Caco-2 (cell line): Measurements from ENCODE around the gene GPR37L1. TPM values are rescaled to one million over a fixed set of nuclear protein-coding genes. Genes with fewer than 3 reads are reported as not detected.
A peak's percentile ranks its signal among the peaks of the same experiment; 100 is the strongest.

Experiments used
- BruUV-seq: library from RNA; stranded (reverse); fragments of 400-500 nt; replicated peaks from 2 replicates; lab custom pipeline; 2021; lab: Mats Ljungman, UMichigan
- CTCF ChIA-PET: fragments of 300-600 bp; sonication (Branson Sonifier 250); formaldehyde crosslinking; loops from one replicate; lab custom pipeline; 2022; ENCODE audit warnings: antibody characterized with exemption; lab: Charles Lee
- POLR2A ChIA-PET: fragments of 300-600 bp; sonication (Branson Sonifier 250); formaldehyde crosslinking; loops from one replicate; lab custom pipeline; 2022; ENCODE audit warnings: antibody characterized with exemption; lab: Charles Lee
- DNase-seq, 2 experiments: peaks; one replicate each; pipeline versions ENCODE4 v3.0.0 to v3.0.0-alpha.2; 2020 to 2022
- H3K27me3 ChIP-seq: replicated peaks from 2 replicates; pipeline ENCODE4 v1.6.0; 2011; ENCODE audit warnings: low read length; ENCODE audit not compliant: control insufficient read depth, insufficient read depth
- H3K36me3 ChIP-seq: 2 replicates; pipeline ENCODE4 v1.5.1; 2011; ENCODE audit warnings: low read length; ENCODE audit not compliant: control insufficient read depth, insufficient read depth
- H3K4me1 ChIP-seq: fragments of 250-450 bp; sonication (Bioruptor Pico); 2 replicates; pipeline ENCODE4 v1.5.1; 2020; ENCODE audit warnings: mild to moderate bottlenecking
- H3K4me3 ChIP-seq: 2 replicates; pipeline ENCODE4 v1.5.1; 2011; ENCODE audit warnings: low read depth, mild to moderate bottlenecking, control low read depth, low read length
- H3K9me3 ChIP-seq: fragments of 250-450 bp; sonication (Bioruptor Pico); 2 replicates; pipeline ENCODE4 v1.5.1; 2020; ENCODE audit warnings: mild to moderate bottlenecking, moderate library complexity
- H3K27ac Mint-ChIP-seq: one replicate; pipeline ENCODE4 v1.8.0; 2022; ENCODE audit warnings: mixed read lengths; ENCODE audit not compliant: unreplicated experiment
- H3K27me3 Mint-ChIP-seq: one replicate; pipeline ENCODE4 v1.8.0; 2022; ENCODE audit warnings: mixed read lengths; ENCODE audit not compliant: insufficient read depth, unreplicated experiment
- H3K36me3 Mint-ChIP-seq: one replicate; pipeline ENCODE4 v1.8.0; 2022; ENCODE audit warnings: mild to moderate bottlenecking, mixed read lengths; ENCODE audit not compliant: insufficient read depth, unreplicated experiment
- H3K4me1 Mint-ChIP-seq: one replicate; pipeline ENCODE4 v1.8.0; 2022; ENCODE audit warnings: low read depth, mixed read lengths; ENCODE audit not compliant: unreplicated experiment
- H3K4me3 Mint-ChIP-seq: one replicate; pipeline ENCODE4 v1.8.0; 2022; ENCODE audit warnings: mild to moderate bottlenecking, moderate library complexity, mixed read lengths; ENCODE audit not compliant: unreplicated experiment
- H3K9me3 Mint-ChIP-seq: one replicate; pipeline ENCODE4 v1.8.0; 2022; ENCODE audit warnings: mixed read lengths; ENCODE audit not compliant: unreplicated experiment
- CTCF ChIP-seq, 2 experiments: fragments of 200-600 bp in 1 of 2; IDR thresholded peaks; 1 replicate in 1 of 2; 2 replicates in 1 of 2; pipeline versions ENCODE4 v1.5.1 to v1.8.0; 2011 to 2022; ENCODE audit warnings: antibody characterized with exemption in 1 of 2, control low read depth in 1 of 2, inconsistent platforms in 1 of 2, low read depth in 1 of 2, low read length in 1 of 2, mild to moderate bottlenecking in 1 of 2, moderate library complexity in 1 of 2; ENCODE audit not compliant: insufficient read depth in 1 of 2, severe bottlenecking in 1 of 2, unreplicated experiment in 1 of 2
- intact Hi-C: fragments of 100-400 bp; cut with micrococcal nuclease; formaldehyde crosslinking; loops from one replicate; pipeline ENCODE4 v1.10.0; 2022; ENCODE audit not compliant: unreplicated experiment
- total RNA-seq: library from RNA; stranded (reverse); gene quantifications from 2 replicates; pipeline ENCODE4 v1.2.3, GENCODE V29; 2022

Gene GPR37L1
- total RNA-seq, 1 experiment from 2014 or later = 0.07 TPM

- Mint-ChIP-seq H3K4me1 (no peaks in the 10 kb centered on the region), H3K27ac (no peak overlapping the region), H3K4me3 (no peak overlapping the region), H3K36me3 (no peaks in the 10 kb centered on the region), H3K27me3 (no peaks in the 10 kb centered on the region), H3K9me3 (no peaks in the 10 kb centered on the region)
- intact Hi-C loops = no loop called here
- Histone ChIP-seq H3K27me3 (no peaks in the 10 kb centered on the region), H3K36me3 (no peaks in the 10 kb centered on the region), H3K4me3 (no peak overlapping the region), H3K4me1 (no peaks in the 10 kb centered on the region), H3K9me3 (no peaks in the 10 kb centered on the region)
- ChIA-PET CTCF (interaction anchor here (1.0 to 1.2 kb wide), 4 partner anchors 12 to 258 kb away, joined by 3 to 4 read pairs (median 3); no protein-coding TSS in a partner anchor), POLR2A (no interaction called here)
- no TSS peak for BruUV-seq
- DNase-seq = no peak
- TF ChIP-seq CTCF (IDR thresholded peaks at IDR 0.05; ENCODE audit: insufficient read depth in 1 of 2, low read depth in 1 of 2, low read length in 1 of 2, severe bottlenecking in 1 of 2, unreplicated experiment in 1 of 2) = no peak
Observed at GRCh38 chr1:202154148-202154765, 31.5 kb downstream of the GPR37L1 start.

- no peaks in the 10 kb centered on the region for H3K27me3 ChIP-seq
- Mint-ChIP-seq H3K9me3 (no peaks in the 10 kb centered on the region), H3K4me3 (no peak overlapping the region), H3K27ac (no peak overlapping the region), H3K4me1 (no peaks in the 10 kb centered on the region), H3K27me3 (no peaks in the 10 kb centered on the region), H3K36me3 (no peaks in the 10 kb centered on the region)
- no peaks in the 10 kb centered on the region for H3K4me1 ChIP-seq
- DNase-seq = peak; percentile 41 to 47
- peak in 1 of 2 experiments; percentile 31 for TF ChIP-seq CTCF (IDR thresholded peaks at IDR 0.05; ENCODE audit: insufficient read depth in 1 of 2, low read depth in 1 of 2, low read length in 1 of 2, severe bottlenecking in 1 of 2, unreplicated experiment in 1 of 2)
- H3K36me3 ChIP-seq = no peaks in the 10 kb centered on the region
- no peaks in the 10 kb centered on the region for H3K9me3 ChIP-seq
- BruUV-seq = no TSS peak
- ChIA-PET POLR2A (no interaction called here), CTCF (interaction anchor here (1.0 to 1.2 kb wide), 5 partner anchors 11 to 259 kb away, joined by 3 to 4 read pairs (median 3); no protein-coding TSS in a partner anchor)
- intact Hi-C loops = no loop called here
- no peak overlapping the region for H3K4me3 ChIP-seq
Observed at GRCh38 chr1:202154766-202155477, 32.2 kb downstream of the GPR37L1 start.

- DNase-seq = no peak
- H3K36me3 Mint-ChIP-seq = no peaks in the 10 kb centered on the region
- CTCF ChIA-PET = interaction anchor here (1.0 to 1.2 kb wide), 5 partner anchors 10 to 260 kb away, joined by 3 to 4 read pairs (median 3); no protein-coding TSS in a partner anchor
- no peaks in the 10 kb centered on the region for H3K27me3 Mint-ChIP-seq
- no peaks in the 10 kb centered on the region for H3K9me3 Mint-ChIP-seq
- Histone ChIP-seq H3K4me1 (no peaks in the 10 kb centered on the region), H3K9me3 (no peaks in the 10 kb centered on the region), H3K27me3 (no peaks in the 10 kb centered on the region), H3K4me3 (no peak overlapping the region), H3K36me3 (no peaks in the 10 kb centered on the region)
- H3K4me1 Mint-ChIP-seq = no peaks in the 10 kb centered on the region
- no peak overlapping the region for H3K27ac Mint-ChIP-seq
- BruUV-seq = no TSS peak
- POLR2A ChIA-PET = no interaction called here
- H3K4me3 Mint-ChIP-seq = no peak overlapping the region
- TF ChIP-seq CTCF (IDR thresholded peaks at IDR 0.05; ENCODE audit: insufficient read depth in 1 of 2, low read depth in 1 of 2, low read length in 1 of 2, severe bottlenecking in 1 of 2, unreplicated experiment in 1 of 2) = no peak
- intact Hi-C loops = no loop called here
Observed at GRCh38 chr1:202155478-202156021, 32.8 kb downstream of the GPR37L1 start.
